SK-N-SH (cell line): ENCODE results near the gene TMEM87B. TPM values are rescaled to one million over a fixed set of nuclear protein-coding genes. Genes with fewer than 3 reads are reported as not detected.
A peak's percentile ranks its signal among the peaks of the same experiment; 100 is the strongest.

Experiments
- CTCF ChIA-PET: fragments of 300-600, 350-600 bp; formaldehyde crosslinking; extraction: SDS; loops from one replicate; lab custom pipeline; 2021; lab: Yijun Ruan, JAX
- POLR2A ChIA-PET: fragments of 350-600 bp; sonication (Branson Sonifier 250); formaldehyde crosslinking; extraction: SDS; loops from one replicate; lab custom pipeline; 2020; ENCODE audit warnings: antibody characterized with exemption, inconsistent platforms; lab: Yijun Ruan, JAX
- DNase-seq: peaks from one replicate; pipeline ENCODE4 v3.0.0; 2012
- H2AFZ ChIP-seq: fragments of 200-600 bp; sonication (generic); 2 replicates; pipeline ENCODE4 v1.8.1; 2016; ENCODE audit warnings: antibody characterized with exemption, mild to moderate bottlenecking, low read depth
- H3F3A ChIP-seq: fragments of 200-600 bp; sonication (generic); replicated peaks from 2 replicates; pipeline ENCODE3; 2016; ENCODE audit warnings: antibody characterized with exemption, mild to moderate bottlenecking; ENCODE audit not compliant: insufficient read depth
- H3K27ac ChIP-seq, 2 experiments: fragments of 200-500 bp in 1 of 2; fragments of 200-600 bp in 1 of 2; sonication (Bioruptor generic) in 1 of 2; sonication (generic), shearing (Covaris generic) in 1 of 2; 2 replicates each; pipeline versions ENCODE4 v1.5.1 to v1.6.1; 2014 to 2016; ENCODE audit warnings: low read depth in 2 of 2, inconsistent platforms in 1 of 2, low read length in 1 of 2, mild to moderate bottlenecking in 1 of 2, mixed read lengths in 1 of 2
- H3K27me3 ChIP-seq: fragments of 200-600 bp; sonication (generic), shearing (Covaris generic); 2 replicates; pipeline ENCODE4 v1.6.1; 2016; ENCODE audit warnings: mixed run types; ENCODE audit not compliant: insufficient read depth
- H3K36me3 ChIP-seq, 2 experiments: fragments of 200-500 bp in 1 of 2; fragments of 200-600 bp in 1 of 2; sonication (Bioruptor generic) in 1 of 2; sonication (generic) in 1 of 2; replicated peaks in 1 of 2; 2 replicates each; pipeline versions ENCODE3 to v1.5.1; 2014 to 2016; ENCODE audit warnings: low read length in 1 of 2, mild to moderate bottlenecking in 1 of 2; ENCODE audit not compliant: insufficient read depth in 2 of 2, control insufficient read depth in 1 of 2
- H3K4me1 ChIP-seq, 2 experiments: fragments of 200-500 bp in 1 of 2; fragments of 200-600 bp in 1 of 2; sonication (Bioruptor generic) in 1 of 2; sonication (generic), shearing (Covaris generic) in 1 of 2; 2 replicates each; pipeline versions ENCODE4 v1.5.1 to v1.6.1; 2014 to 2016; ENCODE audit warnings: low read depth in 1 of 2, low read length in 1 of 2, mixed run types in 1 of 2; ENCODE audit not compliant: insufficient read depth in 2 of 2, control insufficient read depth in 1 of 2
- H3K4me2 ChIP-seq: fragments of 200-600 bp; sonication (generic), shearing (Covaris generic); 2 replicates; pipeline ENCODE4 v1.6.1; 2017; ENCODE audit warnings: mixed run types
- H3K4me3 ChIP-seq, 2 experiments: fragments of 200-500 bp in 1 of 2; fragments of 200-600 bp in 1 of 2; sonication (Bioruptor generic) in 1 of 2; sonication (generic), shearing (Covaris generic) in 1 of 2; 2 replicates each; pipeline versions ENCODE4 v1.5.1 to v1.8.1; 2014 to 2016; ENCODE audit warnings: low read depth in 2 of 2, inconsistent platforms in 1 of 2, low read length in 1 of 2, mild to moderate bottlenecking in 1 of 2, mixed read lengths in 1 of 2, moderate library complexity in 1 of 2
- H3K79me2 ChIP-seq: fragments of 200-600 bp; sonication (generic); 2 replicates; pipeline ENCODE4 v1.8.1; 2017; ENCODE audit warnings: mild to moderate bottlenecking; ENCODE audit not compliant: insufficient read depth
- H3K9ac ChIP-seq: fragments of 200-600 bp; sonication (generic); 2 replicates; pipeline ENCODE4 v1.6.1; 2017; ENCODE audit warnings: mixed run types
- H3K9me2 ChIP-seq: fragments of 200-600 bp; sonication (generic); 2 replicates; pipeline ENCODE4 v1.6.1; 2017; ENCODE audit warnings: mixed run types
- H3K9me3 ChIP-seq: fragments of 200-600 bp; sonication (generic); 2 replicates; pipeline ENCODE4 v1.6.1; 2017; ENCODE audit warnings: mixed run types, mild to moderate bottlenecking, moderate library complexity
- H4K20me1 ChIP-seq: fragments of 200-600 bp; sonication (generic); 2 replicates; pipeline ENCODE4 v1.6.1; 2017; ENCODE audit warnings: mild to moderate bottlenecking, mixed run types; ENCODE audit not compliant: insufficient read depth
- EP300 ChIP-seq, 2 experiments: IDR thresholded peaks; 2 replicates each; pipeline versions ENCODE4 v1.4.0 to v1.6.1; 2012; ENCODE audit warnings: borderline replicate concordance in 1 of 2, low read depth in 1 of 2, low read length in 1 of 2
- FOSL2 ChIP-seq: IDR thresholded peaks from 2 replicates; pipeline ENCODE4 v1.4.0; 2012; ENCODE audit warnings: low read depth, mild to moderate bottlenecking, moderate library complexity, borderline replicate concordance
- FOXJ3 ChIP-seq: sonication (generic); formaldehyde crosslinking; IDR thresholded peaks from 2 replicates; pipeline ENCODE4 v1.5.1; 2020; ENCODE audit warnings: mild to moderate bottlenecking, missing genetic modification reagents
- GABPA ChIP-seq: IDR thresholded peaks from 2 replicates; pipeline ENCODE4 v1.4.0; 2012; ENCODE audit warnings: low read depth, mild to moderate bottlenecking
- JUND ChIP-seq: IDR thresholded peaks from 2 replicates; pipeline ENCODE4 v1.4.0; 2012
- MEF2A ChIP-seq: IDR thresholded peaks from 2 replicates; pipeline ENCODE4 v1.4.0; 2012; ENCODE audit warnings: low read depth, borderline replicate concordance
- MXI1 ChIP-seq: IDR thresholded peaks from 2 replicates; pipeline ENCODE4 v1.6.1; 2012; ENCODE audit warnings: mild to moderate bottlenecking, low read depth, low read length, improper control_type of control experiment
- NFIC ChIP-seq: IDR thresholded peaks from 2 replicates; pipeline ENCODE4 v1.4.0; 2012; ENCODE audit warnings: borderline replicate concordance
- NRF1 ChIP-seq: IDR thresholded peaks from 2 replicates; pipeline ENCODE4 v1.6.1; 2012; ENCODE audit warnings: low read depth, mild to moderate bottlenecking, low read length
- RAD21 ChIP-seq: IDR thresholded peaks from 2 replicates; pipeline ENCODE4 v1.6.1; 2012; ENCODE audit warnings: mild to moderate bottlenecking, low read length
- RFX5 ChIP-seq: IDR thresholded peaks from 2 replicates; pipeline ENCODE4 v1.6.1; 2012; ENCODE audit warnings: mild to moderate bottlenecking, improper control_type of control experiment, low read length
- SIN3A ChIP-seq: IDR thresholded peaks from 2 replicates; pipeline ENCODE4 v1.6.1; 2012; ENCODE audit warnings: low read depth, mild to moderate bottlenecking, low read length, moderate library complexity, borderline replicate concordance
- TCF12 ChIP-seq: IDR thresholded peaks from 2 replicates; pipeline ENCODE4 v1.4.0; 2012
- ZBTB33 ChIP-seq: IDR thresholded peaks from 2 replicates; pipeline ENCODE4 v1.4.0; 2012; ENCODE audit warnings: low read depth, borderline replicate concordance
- WGBS: methylation state at CpG from one replicate; pipeline ENCODE4 v1.1.6; 2017; ENCODE audit warnings: low lambda C conversion rate; 5-methylcytosine and 5-hydroxymethylcytosine counted together
- polyA plus RNA-seq, 3 experiments: library from polyadenylated mRNA; depleted of rRNA; stranded (reverse); fragments of >200 nt; gene quantifications; 2 replicates each; pipeline ENCODE4 v1.2.3, GENCODE V29; 2012

The TMEM87B gene
- polyA plus RNA-seq, 1 of the 3 experiments (the other 2 are of a cell fraction) = 7.9 TPM

GRCh38 chr2:112150447-112150846, 95.4 kb downstream of the TMEM87B start (continued):
- TF ChIP-seq FOSL2 = peak; percentile 52; the same call in 1 of the 2 replicates
- TF ChIP-seq RAD21 = no peak
- TF ChIP-seq MXI1 = no peak
- TF ChIP-seq SIN3A = no peak
- TF ChIP-seq TCF12 = peak; percentile 58
- 0 out of 2 replicates have a peak, but pooled peaks have one; percentile 31 for TF ChIP-seq JUND
- peak; percentile 70 for TF ChIP-seq NFIC
- TF ChIP-seq EP300 (IDR thresholded peaks at IDR 0.05; ENCODE audit: borderline replicate concordance in 1 of 2, low read depth in 1 of 2, low read length in 1 of 2) = no peak; a peak in 1 of 4 replicates

GRCh38 chr2:112150851-112151250, 95.8 kb downstream of the TMEM87B start:
- Histone ChIP-seq H3F3A (peaks cover 3% of the 10 kb centered on the region), H3K27me3 (no peaks in the 10 kb centered on the region), H3K9me3 (no peaks in the 10 kb centered on the region), H3K4me3 (no peak overlapping the region), H4K20me1 (no peaks in the 10 kb centered on the region), H3K36me3 (no peaks in the 10 kb centered on the region), H3K27ac (peak overlapping the region in 1 of 2 experiments; percentile 73; a peak in 3 of 4 replicates), H3K9ac (peak overlapping the region; percentile 11), H3K79me2 (no peaks in the 10 kb centered on the region), H2AFZ (peak overlapping the region; percentile 56; the same call in 1 of the 2 replicates), H3K4me1 (peaks cover 6% of the 10 kb centered on the region in 2 experiments; a peak in 2 of 4 replicates), H3K9me2 (no peaks in the 10 kb centered on the region), H3K4me2 (peak overlapping the region; percentile 12; the same call in 1 of the 2 replicates)
- ChIA-PET CTCF (no interaction called here), POLR2A (no interaction called here)
- TF ChIP-seq FOXJ3 (CRISPR knock-in tag) = no peak
- no peak for TF ChIP-seq NRF1
- TF ChIP-seq TCF12 = no peak
- TF ChIP-seq GABPA = no peak
- TF ChIP-seq NFIC = no peak
- TF ChIP-seq MEF2A = no peak
- no peak for TF ChIP-seq RAD21
- TF ChIP-seq RFX5 = no peak
- no peak for DNase-seq
- WGBS = 91% methylated on average over 11 of the region's 11 CpGs

GRCh38 chr2:112151271-112151670, 96.2 kb downstream of the TMEM87B start:
- Histone ChIP-seq H3F3A (peaks cover 3% of the 10 kb centered on the region), H3K36me3 (no peaks in the 10 kb centered on the region), H3K27me3 (no peaks in the 10 kb centered on the region), H3K4me2 (peak overlapping the region; percentile 12; the same call in 1 of the 2 replicates), H2AFZ (no peak overlapping the region; the same call in 1 of the 2 replicates), H3K27ac (peak overlapping the region in 1 of 2 experiments; percentile 73; a peak in 2 of 4 replicates), H3K9me2 (no peaks in the 10 kb centered on the region), H4K20me1 (no peaks in the 10 kb centered on the region), H3K4me3 (no peak overlapping the region), H3K79me2 (no peaks in the 10 kb centered on the region), H3K9me3 (no peaks in the 10 kb centered on the region), H3K4me1 (peaks cover 6% of the 10 kb centered on the region in 2 experiments; a peak in 2 of 4 replicates), H3K9ac (0 out of 2 replicates have a peak overlapping the region, but pooled peaks have one; percentile 11)
- DNase-seq = no peak
- 95% methylated on average over 5 of the region's 5 CpGs for WGBS
- ChIA-PET POLR2A (no interaction called here), CTCF (no interaction called here)
- no peak for TF ChIP-seq ZBTB33
- no peak for TF ChIP-seq MXI1
